Body of pancreas (tissue), 4 donors: ENCODE data around the gene TBL1X.

Experiments
- POLR2A ChIP-seq, 3 donors: fragments of 450-650 bp; IDR thresholded peaks; one replicate each; pipeline ENCODE4 v1.6.1; 2016; ENCODE audit warnings: antibody characterized with exemption in 3 of 3, mild to moderate bottlenecking in 2 of 3
- TF ChIP-seq, protein P1 (sequence below), 7 experiments: fragments of 450-650 bp in 4 of 7; fragments of 200-600 bp in 3 of 7; sonication (generic) in 3 of 7; IDR thresholded peaks; one replicate each; pipeline ENCODE4 v1.5.1; 2016 to 2019; ENCODE audit warnings: antibody characterized with exemption in 7 of 7

DNA sequence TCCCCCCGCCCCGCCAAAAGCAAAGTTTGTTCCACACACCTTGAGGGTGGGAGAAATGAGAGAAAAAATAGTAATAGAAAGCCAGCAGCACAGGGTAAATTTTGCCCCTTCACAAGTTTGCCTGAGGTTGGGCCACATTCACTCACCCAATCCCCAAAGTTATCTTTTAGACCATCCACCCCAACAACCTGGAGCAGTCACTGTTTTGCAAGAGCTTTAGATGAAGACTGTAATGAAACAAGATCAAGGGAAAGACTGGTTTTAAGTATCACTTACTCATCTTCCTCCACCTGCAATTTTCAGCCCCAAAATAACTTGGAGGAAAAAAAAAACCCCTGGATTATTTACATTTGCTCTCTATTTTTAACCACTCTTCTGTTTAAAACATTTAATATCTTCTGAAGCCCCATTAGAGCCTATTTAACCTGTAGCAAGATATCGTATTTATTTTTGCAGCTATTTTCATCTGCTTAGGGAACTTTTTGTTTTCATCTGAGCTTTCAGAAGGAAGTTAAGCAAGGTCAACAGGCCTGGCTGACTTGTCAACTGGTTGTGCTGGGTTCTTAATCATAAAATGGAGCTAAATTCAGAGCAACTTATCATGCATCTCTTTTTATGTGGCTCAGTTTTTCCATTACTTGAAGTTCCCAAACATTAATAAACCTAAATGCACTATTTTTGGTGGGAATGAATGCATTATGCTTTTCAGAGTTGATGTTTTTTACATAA lies 24.6 kb upstream of the TBL1X start:
- TF ChIP-seq, protein P1, sequence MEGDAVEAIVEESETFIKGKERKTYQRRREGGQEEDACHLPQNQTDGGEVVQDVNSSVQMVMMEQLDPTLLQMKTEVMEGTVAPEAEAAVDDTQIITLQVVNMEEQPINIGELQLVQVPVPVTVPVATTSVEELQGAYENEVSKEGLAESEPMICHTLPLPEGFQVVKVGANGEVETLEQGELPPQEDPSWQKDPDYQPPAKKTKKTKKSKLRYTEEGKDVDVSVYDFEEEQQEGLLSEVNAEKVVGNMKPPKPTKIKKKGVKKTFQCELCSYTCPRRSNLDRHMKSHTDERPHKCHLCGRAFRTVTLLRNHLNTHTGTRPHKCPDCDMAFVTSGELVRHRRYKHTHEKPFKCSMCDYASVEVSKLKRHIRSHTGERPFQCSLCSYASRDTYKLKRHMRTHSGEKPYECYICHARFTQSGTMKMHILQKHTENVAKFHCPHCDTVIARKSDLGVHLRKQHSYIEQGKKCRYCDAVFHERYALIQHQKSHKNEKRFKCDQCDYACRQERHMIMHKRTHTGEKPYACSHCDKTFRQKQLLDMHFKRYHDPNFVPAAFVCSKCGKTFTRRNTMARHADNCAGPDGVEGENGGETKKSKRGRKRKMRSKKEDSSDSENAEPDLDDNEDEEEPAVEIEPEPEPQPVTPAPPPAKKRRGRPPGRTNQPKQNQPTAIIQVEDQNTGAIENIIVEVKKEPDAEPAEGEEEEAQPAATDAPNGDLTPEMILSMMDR (IDR thresholded peaks at IDR 0.05), result no peak
- TF ChIP-seq POLR2A (IDR thresholded peaks at IDR 0.05), result no peak
